ENCODE results near the gene PIM3. TPM values are rescaled to one million over a fixed set of nuclear protein-coding genes. Genes with fewer than 3 reads are reported as not detected.
"Not testable (repeated sequence)": the region's sequence is repeated elsewhere in the genome, so short reads cannot be mapped to it uniquely, and the experiment has no call there.

The PIM3 gene
- polyA plus RNA-seq, 3 donors, result 60.3 to 225 (median 87.5) TPM

GRCh38 chr22:49937758-49938564 is 22.6 kb upstream of the PIM3 start:
- 75 to 88% (median 79%) methylated on average over 26 to 27 of the region's 27 CpGs for WGBS, 3 donors
- H3K27ac ChIP-seq (ENCODE audit: low read depth, low read length), result no peak overlapping the region

- 67 to 88% (median 85%) methylated on average over 19 of the region's 19 CpGs for whole genome bisulfite sequencing, 3 donors
- no peak overlapping the region for H3K27ac ChIP-seq (ENCODE audit: low read depth, low read length)
Measured at GRCh38 chr22:49938565-49939136, 21.9 kb upstream of the PIM3 start.

- no peak overlapping the region for H3K27ac ChIP-seq (ENCODE audit: low read depth, low read length)
- 90 to 95% (median 95%) methylated on average over 17 of the region's 17 CpGs for WGBS, 3 donors
Measured at GRCh38 chr22:49941507-49942316, 18.9 kb upstream of the PIM3 start.

GRCh38 chr22:49942565-49943404 is 17.8 kb upstream of the PIM3 start:
- 84 to 94% (median 88%) methylated on average over 20 to 21 of the region's 21 CpGs for WGBS, 3 donors
- H3K27ac ChIP-seq (ENCODE audit: low read depth, low read length), result no peak overlapping the region

GRCh38 chr22:49943405-49943765 is 17.2 kb upstream of the PIM3 start:
- no peak overlapping the region for H3K27ac ChIP-seq (ENCODE audit: low read depth, low read length)
- WGBS, 3 donors, result 84 to 91% (median 88%) methylated on average over 11 of the region's 11 CpGs

- WGBS, 3 donors, result 86 to 90% (median 89%) methylated on average over 24 to 25 of the region's 25 CpGs
- no peak overlapping the region for H3K27ac ChIP-seq (ENCODE audit: low read depth, low read length)
Measured at GRCh38 chr22:49943771-49944398, 16.7 kb upstream of the PIM3 start.

GRCh38 chr22:49944399-49944891 is 16.1 kb upstream of the PIM3 start:
- WGBS, 3 donors, result 91 to 95% (median 93%) methylated on average over 13 of the region's 13 CpGs
- H3K27ac ChIP-seq (ENCODE audit: low read depth, low read length), result no peak overlapping the region

- H3K27ac ChIP-seq (ENCODE audit: low read depth, low read length), result not testable (repeated sequence)
- WGBS, 3 donors, result 76 to 84% (median 83%) methylated on average over 17 of the region's 17 CpGs
Measured at GRCh38 chr22:49945042-49945794, 15.4 kb upstream of the PIM3 start.

- H3K27ac ChIP-seq (ENCODE audit: low read depth, low read length), result no peak overlapping the region
- WGBS, 3 donors, result 60 to 90% (median 86%) methylated on average over 17 of the region's 17 CpGs
Measured at GRCh38 chr22:49946612-49947295, 13.8 kb upstream of the PIM3 start.

- WGBS, 3 donors, result 57 to 86% (median 74%) methylated on average over 6 of the region's 6 CpGs
- no peak overlapping the region for H3K27ac ChIP-seq (ENCODE audit: low read depth, low read length)
Measured at GRCh38 chr22:49947296-49947622, 13.3 kb upstream of the PIM3 start.

- no peak overlapping the region for H3K27ac ChIP-seq (ENCODE audit: low read depth, low read length)
- 36 to 86% (median 82%) methylated on average over 21 to 23 of the region's 23 CpGs for WGBS, 3 donors
Measured at GRCh38 chr22:49948116-49948957, 12.2 kb upstream of the PIM3 start.

GRCh38 chr22:49948958-49949913 is 11.3 kb upstream of the PIM3 start:
- H3K27ac ChIP-seq (ENCODE audit: low read depth, low read length), result no peak overlapping the region
- 37 to 90% (median 77%) methylated on average over 37 to 42 of the region's 42 CpGs for WGBS, 3 donors

GRCh38 chr22:49949914-49950292 is 10.7 kb upstream of the PIM3 start:
- H3K27ac ChIP-seq (ENCODE audit: low read depth, low read length), result no peak overlapping the region
- WGBS, 3 donors, result 77 to 92% (median 84%) methylated on average over 8 to 11 of the region's 11 CpGs

- 56 to 84% (median 74%) methylated on average over 9 to 18 of the region's 18 CpGs for WGBS, 3 donors
- H3K27ac ChIP-seq (ENCODE audit: low read depth, low read length), result no peak overlapping the region
Measured at GRCh38 chr22:49950396-49950994, 10.1 kb upstream of the PIM3 start.
